GM10266 (cell line): ENCODE data around the gene SPOUT1.
"Not testable (repeated sequence)": the region's sequence is repeated elsewhere in the genome, so short reads cannot be mapped to it uniquely, and the experiment has no call there.

Experiments
- DNase-seq: peaks from one replicate; pipeline ENCODE4 v3.0.0; 2012; ENCODE audit errors: extremely low spot score
- TF ChIP-seq, protein P1 (sequence below): IDR thresholded peaks from 2 replicates; pipeline ENCODE4 v1.5.1; 2012; ENCODE audit warnings: mild to moderate bottlenecking, low read depth; ENCODE audit not compliant: control insufficient read depth, insufficient read depth; ENCODE audit errors: missing control alignments

SPOUT1 gene

GRCh38 chr9:128860937-128861336 is 31.3 kb upstream of the SPOUT1 start:
- no peak for DNase-seq
- TF ChIP-seq, protein P1, sequence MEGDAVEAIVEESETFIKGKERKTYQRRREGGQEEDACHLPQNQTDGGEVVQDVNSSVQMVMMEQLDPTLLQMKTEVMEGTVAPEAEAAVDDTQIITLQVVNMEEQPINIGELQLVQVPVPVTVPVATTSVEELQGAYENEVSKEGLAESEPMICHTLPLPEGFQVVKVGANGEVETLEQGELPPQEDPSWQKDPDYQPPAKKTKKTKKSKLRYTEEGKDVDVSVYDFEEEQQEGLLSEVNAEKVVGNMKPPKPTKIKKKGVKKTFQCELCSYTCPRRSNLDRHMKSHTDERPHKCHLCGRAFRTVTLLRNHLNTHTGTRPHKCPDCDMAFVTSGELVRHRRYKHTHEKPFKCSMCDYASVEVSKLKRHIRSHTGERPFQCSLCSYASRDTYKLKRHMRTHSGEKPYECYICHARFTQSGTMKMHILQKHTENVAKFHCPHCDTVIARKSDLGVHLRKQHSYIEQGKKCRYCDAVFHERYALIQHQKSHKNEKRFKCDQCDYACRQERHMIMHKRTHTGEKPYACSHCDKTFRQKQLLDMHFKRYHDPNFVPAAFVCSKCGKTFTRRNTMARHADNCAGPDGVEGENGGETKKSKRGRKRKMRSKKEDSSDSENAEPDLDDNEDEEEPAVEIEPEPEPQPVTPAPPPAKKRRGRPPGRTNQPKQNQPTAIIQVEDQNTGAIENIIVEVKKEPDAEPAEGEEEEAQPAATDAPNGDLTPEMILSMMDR: no peak

- DNase-seq: not testable (repeated sequence)
Measured at GRCh38 chr9:128858476-128858875, 28.9 kb upstream of the SPOUT1 start.

- DNase-seq: not testable (repeated sequence)
Measured at GRCh38 chr9:128854454-128854853, 24.9 kb upstream of the SPOUT1 start.

GRCh38 chr9:128852646-128853045 is 23.1 kb upstream of the SPOUT1 start:
- not testable (repeated sequence) for DNase-seq

- not testable (repeated sequence) for DNase-seq
- TF ChIP-seq, protein P1: peak; percentile 10
Measured at GRCh38 chr9:128851779-128852600, 22.4 kb upstream of the SPOUT1 start.

GRCh38 chr9:128851024-128851423 is 21.4 kb upstream of the SPOUT1 start:
- DNase-seq: not testable (repeated sequence)

GRCh38 chr9:128847803-128848202 is 18.2 kb upstream of the SPOUT1 start:
- TF ChIP-seq, protein P1: no peak
- no peak for DNase-seq

- no peak for DNase-seq
- TF ChIP-seq, protein P1: no peak
Measured at GRCh38 chr9:128846680-128847030, 17.1 kb upstream of the SPOUT1 start.

- TF ChIP-seq, protein P1: no peak
- no peak for DNase-seq
Measured at GRCh38 chr9:128845186-128845931, 15.8 kb upstream of the SPOUT1 start.

GRCh38 chr9:128843171-128843570 is 13.6 kb upstream of the SPOUT1 start:
- DNase-seq: not testable (repeated sequence)
